Panc1 (cell line): Measurements from ENCODE around the gene KCNE4. TPM values are rescaled to one million over a fixed set of nuclear protein-coding genes. Genes with fewer than 3 reads are reported as not detected.

Source experiments
- ATAC-seq: fragments of 200-7000 bp; cut with Tn5 transposase; 2 replicates; pipeline ENCODE4 v1.9.1; 2020; ENCODE audit warnings: mild to moderate bottlenecking, moderate library complexity
- BruUV-seq: library from RNA; stranded (reverse); fragments of 400-500 nt; replicated peaks from 2 replicates; lab custom pipeline; 2021; lab: Mats Ljungman, UMichigan
- CTCF ChIA-PET: fragments of 300-600 bp; sonication (Branson Sonifier 250); formaldehyde crosslinking; loops from one replicate; lab custom pipeline; 2022; ENCODE audit warnings: antibody characterized with exemption; lab: Charles Lee
- POLR2A ChIA-PET: fragments of 300-600 bp; sonication (Branson Sonifier 250); formaldehyde crosslinking; loops from one replicate; lab custom pipeline; 2022; ENCODE audit warnings: antibody characterized with exemption; lab: Charles Lee
- DNase-seq: peaks from one replicate; pipeline ENCODE4 v3.0.0-alpha.2; 2010; ENCODE audit warnings: low read depth, low spot score
- H3K27ac ChIP-seq: 2 replicates; pipeline ENCODE4 v1.5.1; 2011; ENCODE audit warnings: mild to moderate bottlenecking, low read length, inconsistent platforms
- H3K27me3 ChIP-seq: fragments of 200-500 bp; sonication (Bioruptor generic); 2 replicates; pipeline ENCODE4 v1.6.0; 2014; ENCODE audit warnings: low read length, inconsistent platforms; ENCODE audit not compliant: control insufficient read depth, insufficient read depth
- H3K36me3 ChIP-seq: fragments of 200-500 bp; sonication (Bioruptor generic); 2 replicates; pipeline ENCODE4 v1.5.1; 2014; ENCODE audit warnings: inconsistent platforms, mild to moderate bottlenecking, low read length, moderate library complexity; ENCODE audit not compliant: control insufficient read depth, insufficient read depth
- H3K4me1 ChIP-seq: 2 replicates; pipeline ENCODE4 v1.5.1; 2011; ENCODE audit warnings: inconsistent platforms, mild to moderate bottlenecking, low read length, moderate library complexity; ENCODE audit not compliant: control insufficient read depth, insufficient read depth
- H3K4me3 ChIP-seq, 2 experiments: 2 replicates each; pipeline ENCODE4 v1.5.1; 2011 to 2012; ENCODE audit warnings: low read depth in 2 of 2, low read length in 2 of 2, mild to moderate bottlenecking in 2 of 2, inconsistent platforms in 1 of 2, moderate library complexity in 1 of 2
- H3K9me3 ChIP-seq: fragments of 200-500 bp; sonication (Bioruptor generic); 2 replicates; pipeline ENCODE4 v1.5.1; 2014; ENCODE audit warnings: low read depth, mild to moderate bottlenecking, inconsistent platforms, low read length, moderate library complexity; ENCODE audit not compliant: control insufficient read depth, insufficient read depth
- CTCF ChIP-seq: fragments of 450-650 bp; IDR thresholded peaks from 2 replicates; pipeline ENCODE4 v1.5.1; 2017; ENCODE audit warnings: mild to moderate bottlenecking
- POLR2AphosphoS5 ChIP-seq: IDR thresholded peaks from 2 replicates; pipeline ENCODE4 v1.6.1; 2012; ENCODE audit warnings: mild to moderate bottlenecking, low read depth, low read length, moderate library complexity
- REST ChIP-seq, 2 experiments: IDR thresholded peaks; 2 replicates each; pipeline ENCODE4 v1.6.1; 2011 to 2012; ENCODE audit warnings: low read depth in 2 of 2, control low read depth in 1 of 2, low read length in 1 of 2, mild to moderate bottlenecking in 1 of 2, moderate library complexity in 1 of 2; ENCODE audit not compliant: insufficient read depth in 1 of 2
- SIN3A ChIP-seq: IDR thresholded peaks from 2 replicates; pipeline ENCODE4 v1.6.1; 2012; ENCODE audit warnings: low read depth, mild to moderate bottlenecking, low read length, moderate library complexity, borderline replicate concordance; ENCODE audit not compliant: insufficient read depth
- TCF7L2 ChIP-seq: IDR thresholded peaks from 2 replicates; pipeline ENCODE4 v1.6.1; 2011; ENCODE audit warnings: mild to moderate bottlenecking, low read depth, low read length, inconsistent platforms
- in situ Hi-C: cut with HindIII; loops from 2 replicates; pipeline ENCODE4 v1.10.0; 2016; ENCODE audit warnings: low sequenced_read_pairs, low pct_unique_long_range_greater_than_20kb
- intact Hi-C: fragments of 100-400 bp; cut with micrococcal nuclease; formaldehyde crosslinking; loops from one replicate; pipeline ENCODE4 v1.10.0; 2022; ENCODE audit not compliant: unreplicated experiment
- total RNA-seq: library from RNA; stranded (reverse); gene quantifications from one replicate; pipeline ENCODE4 v1.2.1, GENCODE V29; 2021; ENCODE audit not compliant: unreplicated experiment

The KCNE4 gene
- total RNA-seq, 1 experiment from 2014 or later: 0.21 TPM

GRCh38 chr2:223044916-223045700, 6.9 kb upstream of the KCNE4 start:
- no peak for ATAC-seq
- POLR2A ChIA-PET: no interaction called here
- intact Hi-C loops: no loop called here
- no peaks in the 10 kb centered on the region for H3K4me1 ChIP-seq
- no peak overlapping the region for H3K4me3 ChIP-seq
- H3K9me3 ChIP-seq: no peaks in the 10 kb centered on the region
- no TSS peak for BruUV-seq
- H3K36me3 ChIP-seq: no peaks in the 10 kb centered on the region
- H3K27me3 ChIP-seq: no peaks in the 10 kb centered on the region
- CTCF ChIA-PET: no interaction called here
- no peak overlapping the region for H3K27ac ChIP-seq
- DNase-seq: no peak
- in situ Hi-C loops: no loop called here
- TF ChIP-seq POLR2AphosphoS5 (no peak), CTCF (no peak), SIN3A (no peak), TCF7L2 (no peak), REST (IDR thresholded peaks at IDR 0.05; ENCODE audit: insufficient read depth in 1 of 2, low read depth in 2 of 2, low read length in 1 of 2) (no peak)

- no TSS peak for BruUV-seq
- intact Hi-C loops (no loop called here), in situ Hi-C loops (no loop called here)
- Histone ChIP-seq H3K9me3 (no peaks in the 10 kb centered on the region), H3K27me3 (no peaks in the 10 kb centered on the region), H3K4me3 (no peak overlapping the region), H3K36me3 (no peaks in the 10 kb centered on the region), H3K27ac (no peak overlapping the region), H3K4me1 (no peaks in the 10 kb centered on the region)
- TF ChIP-seq REST (IDR thresholded peaks at IDR 0.05; ENCODE audit: insufficient read depth in 1 of 2, low read depth in 2 of 2, low read length in 1 of 2): no peak
- no peak for TF ChIP-seq POLR2AphosphoS5
- TF ChIP-seq SIN3A: no peak
- no peak for TF ChIP-seq CTCF
- no peak for TF ChIP-seq TCF7L2
- ATAC-seq (no peak), DNase-seq (no peak)
- ChIA-PET POLR2A (no interaction called here), CTCF (no interaction called here)
Measured at GRCh38 chr2:223046470-223047040, 5.4 kb upstream of the KCNE4 start.
